ENCODE results near the gene RARRES1.

GRCh38 chr3:158733656-158734055, 1.4 kb upstream of the RARRES1 start:
- TF ChIP-seq CEBPB (IDR thresholded peaks at IDR 0.05; ENCODE audit: low read depth) (no peak), EZH2 (IDR thresholded peaks at IDR 0.05) (no peak), POLR2A (IDR thresholded peaks at IDR 0.05; ENCODE audit: borderline replicate concordance, extremely low read depth, insufficient read depth, insufficient read length) (no peak), EGR1 (IDR thresholded peaks at IDR 0.05; ENCODE audit: low read depth) (no peak), YY1 (IDR thresholded peaks at IDR 0.05; ENCODE audit: extremely low read depth, insufficient replicate concordance, low read depth, low read length) (no peak), ZFX (IDR thresholded peaks at IDR 0.05) (no peak)
- TF ChIP-seq, protein P1, sequence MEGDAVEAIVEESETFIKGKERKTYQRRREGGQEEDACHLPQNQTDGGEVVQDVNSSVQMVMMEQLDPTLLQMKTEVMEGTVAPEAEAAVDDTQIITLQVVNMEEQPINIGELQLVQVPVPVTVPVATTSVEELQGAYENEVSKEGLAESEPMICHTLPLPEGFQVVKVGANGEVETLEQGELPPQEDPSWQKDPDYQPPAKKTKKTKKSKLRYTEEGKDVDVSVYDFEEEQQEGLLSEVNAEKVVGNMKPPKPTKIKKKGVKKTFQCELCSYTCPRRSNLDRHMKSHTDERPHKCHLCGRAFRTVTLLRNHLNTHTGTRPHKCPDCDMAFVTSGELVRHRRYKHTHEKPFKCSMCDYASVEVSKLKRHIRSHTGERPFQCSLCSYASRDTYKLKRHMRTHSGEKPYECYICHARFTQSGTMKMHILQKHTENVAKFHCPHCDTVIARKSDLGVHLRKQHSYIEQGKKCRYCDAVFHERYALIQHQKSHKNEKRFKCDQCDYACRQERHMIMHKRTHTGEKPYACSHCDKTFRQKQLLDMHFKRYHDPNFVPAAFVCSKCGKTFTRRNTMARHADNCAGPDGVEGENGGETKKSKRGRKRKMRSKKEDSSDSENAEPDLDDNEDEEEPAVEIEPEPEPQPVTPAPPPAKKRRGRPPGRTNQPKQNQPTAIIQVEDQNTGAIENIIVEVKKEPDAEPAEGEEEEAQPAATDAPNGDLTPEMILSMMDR (IDR thresholded peaks at IDR 0.05 in 2 of 3, conservative IDR thresholded peaks at IDR 0.05 in 1 of 3; ENCODE audit: borderline replicate concordance in 1 of 3, insufficient read depth in 1 of 3, low read depth in 2 of 3, low read length in 2 of 3) = no peak
- TF ChIP-seq, protein P2, sequence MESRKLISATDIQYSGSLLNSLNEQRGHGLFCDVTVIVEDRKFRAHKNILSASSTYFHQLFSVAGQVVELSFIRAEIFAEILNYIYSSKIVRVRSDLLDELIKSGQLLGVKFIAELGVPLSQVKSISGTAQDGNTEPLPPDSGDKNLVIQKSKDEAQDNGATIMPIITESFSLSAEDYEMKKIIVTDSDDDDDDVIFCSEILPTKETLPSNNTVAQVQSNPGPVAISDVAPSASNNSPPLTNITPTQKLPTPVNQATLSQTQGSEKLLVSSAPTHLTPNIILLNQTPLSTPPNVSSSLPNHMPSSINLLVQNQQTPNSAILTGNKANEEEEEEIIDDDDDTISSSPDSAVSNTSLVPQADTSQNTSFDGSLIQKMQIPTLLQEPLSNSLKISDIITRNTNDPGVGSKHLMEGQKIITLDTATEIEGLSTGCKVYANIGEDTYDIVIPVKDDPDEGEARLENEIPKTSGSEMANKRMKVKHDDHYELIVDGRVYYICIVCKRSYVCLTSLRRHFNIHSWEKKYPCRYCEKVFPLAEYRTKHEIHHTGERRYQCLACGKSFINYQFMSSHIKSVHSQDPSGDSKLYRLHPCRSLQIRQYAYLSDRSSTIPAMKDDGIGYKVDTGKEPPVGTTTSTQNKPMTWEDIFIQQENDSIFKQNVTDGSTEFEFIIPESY (IDR thresholded peaks at IDR 0.05; ENCODE audit: extremely low read depth, insufficient replicate concordance, low read length) = no peak

All from HCT116 (cell line).